Measurements from ENCODE around the gene RPP30.

RPP30 gene

GRCh38 chr10:90916392-90917237 lies 44.8 kb downstream of the RPP30 start:
- no peak for DNase-seq (ENCODE audit: low read depth in 1 of 2, low spot score in 1 of 2)

- DNase-seq (ENCODE audit: low read depth in 1 of 2, low spot score in 1 of 2) = no peak
Measured at GRCh38 chr10:90917238-90917967, 45.6 kb downstream of the RPP30 start.

GRCh38 chr10:90917968-90918318 lies 46.2 kb downstream of the RPP30 start:
- DNase-seq (ENCODE audit: low read depth in 1 of 2, low spot score in 1 of 2) = no peak

DNA sequence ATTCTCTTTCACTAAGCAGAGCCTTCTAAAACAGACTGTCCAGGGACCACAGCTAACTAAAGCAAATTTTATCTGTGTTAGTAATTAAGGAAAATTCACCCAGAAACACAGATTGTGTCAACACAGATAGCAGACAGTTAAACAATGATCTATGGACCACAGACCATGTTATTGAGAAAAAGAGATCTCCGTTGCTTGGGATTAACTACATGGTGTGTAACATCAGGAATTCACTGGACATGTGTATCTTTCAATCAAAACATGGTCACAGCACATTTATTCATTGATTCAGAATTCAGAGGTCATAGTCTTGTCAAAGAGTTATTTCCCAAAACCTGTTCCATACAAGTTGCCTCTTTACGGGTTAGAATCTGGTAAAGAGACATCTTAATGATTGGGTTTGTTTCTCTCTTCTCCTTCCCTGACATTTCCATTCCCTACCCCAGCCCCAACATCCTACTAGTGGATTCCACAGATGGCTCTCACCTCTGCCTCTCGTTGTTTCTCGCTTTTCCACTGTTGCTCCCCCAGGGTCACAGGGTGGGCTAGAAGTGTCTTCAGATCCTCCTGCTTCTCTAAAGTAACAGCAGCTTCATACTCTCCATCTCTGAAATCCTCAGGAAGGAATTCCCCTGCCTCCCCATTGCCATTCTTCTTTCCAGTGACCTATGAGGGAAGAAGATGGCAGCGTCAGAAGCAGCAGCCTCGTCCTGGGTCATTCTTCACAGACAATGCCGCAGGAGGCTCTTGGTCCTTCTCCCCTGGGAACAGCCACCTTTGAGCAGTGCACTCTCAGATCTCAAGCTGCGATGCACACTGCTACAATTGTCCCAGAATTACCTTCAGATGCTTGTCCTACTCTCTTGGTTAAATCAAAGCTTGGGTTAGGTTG lies 48.2 kb downstream of the RPP30 start:
- DNase-seq (ENCODE audit: low read depth in 1 of 2, low spot score in 1 of 2) = no peak

DNA sequence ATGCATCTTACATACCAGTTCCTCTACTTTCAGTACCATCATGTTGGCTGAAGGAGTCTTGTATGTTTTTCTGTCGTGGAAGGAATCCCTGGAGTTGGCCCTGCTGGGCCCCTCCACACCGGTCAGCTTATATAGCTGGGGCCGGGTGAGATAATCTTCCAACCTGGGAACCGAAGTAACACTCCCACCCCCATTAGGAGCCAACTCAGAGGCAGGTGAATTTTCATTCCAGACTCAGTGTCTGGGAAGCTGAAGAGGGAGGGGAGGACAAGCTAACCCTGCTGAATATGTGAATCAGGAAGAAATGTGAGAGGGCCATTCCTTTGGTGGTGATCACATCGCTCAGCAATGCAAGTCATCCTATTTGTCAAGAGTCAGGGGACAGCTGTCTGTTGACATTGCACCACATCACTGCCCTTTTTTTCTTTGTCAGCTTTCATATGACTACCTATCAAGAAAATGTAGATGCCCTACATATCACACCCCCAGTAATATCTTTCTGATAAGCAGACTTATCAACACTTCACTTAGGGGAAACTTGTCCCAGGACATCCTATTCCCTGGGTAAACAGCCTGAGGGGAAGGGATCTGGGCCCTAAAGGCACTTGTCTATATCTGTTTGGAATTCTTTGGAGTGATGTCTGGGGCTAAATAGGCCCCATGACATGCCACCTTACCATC lies 49.4 kb downstream of the RPP30 start, which contains the start of gene ANKRD1:
Gene ANKRD1, minus strand, starts transcription at position 102 of the 681 bp plus-strand sequence. Its CDS starts 60 bp downstream, at position 42.
- DNase-seq (ENCODE audit: low read depth in 1 of 2, low spot score in 1 of 2) = no peak

GRCh38 chr10:90921906-90922305 lies 50.1 kb downstream of the RPP30 start:
- no peak for DNase-seq (ENCODE audit: low read depth in 1 of 2, low spot score in 1 of 2)

- DNase-seq (ENCODE audit: low read depth in 1 of 2, low spot score in 1 of 2) = no peak
Measured at GRCh38 chr10:90923111-90923731, 51.4 kb downstream of the RPP30 start.

- no peak for DNase-seq (ENCODE audit: low read depth in 1 of 2, low spot score in 1 of 2)
Measured at GRCh38 chr10:90924552-90924951, 52.8 kb downstream of the RPP30 start.

DNA sequence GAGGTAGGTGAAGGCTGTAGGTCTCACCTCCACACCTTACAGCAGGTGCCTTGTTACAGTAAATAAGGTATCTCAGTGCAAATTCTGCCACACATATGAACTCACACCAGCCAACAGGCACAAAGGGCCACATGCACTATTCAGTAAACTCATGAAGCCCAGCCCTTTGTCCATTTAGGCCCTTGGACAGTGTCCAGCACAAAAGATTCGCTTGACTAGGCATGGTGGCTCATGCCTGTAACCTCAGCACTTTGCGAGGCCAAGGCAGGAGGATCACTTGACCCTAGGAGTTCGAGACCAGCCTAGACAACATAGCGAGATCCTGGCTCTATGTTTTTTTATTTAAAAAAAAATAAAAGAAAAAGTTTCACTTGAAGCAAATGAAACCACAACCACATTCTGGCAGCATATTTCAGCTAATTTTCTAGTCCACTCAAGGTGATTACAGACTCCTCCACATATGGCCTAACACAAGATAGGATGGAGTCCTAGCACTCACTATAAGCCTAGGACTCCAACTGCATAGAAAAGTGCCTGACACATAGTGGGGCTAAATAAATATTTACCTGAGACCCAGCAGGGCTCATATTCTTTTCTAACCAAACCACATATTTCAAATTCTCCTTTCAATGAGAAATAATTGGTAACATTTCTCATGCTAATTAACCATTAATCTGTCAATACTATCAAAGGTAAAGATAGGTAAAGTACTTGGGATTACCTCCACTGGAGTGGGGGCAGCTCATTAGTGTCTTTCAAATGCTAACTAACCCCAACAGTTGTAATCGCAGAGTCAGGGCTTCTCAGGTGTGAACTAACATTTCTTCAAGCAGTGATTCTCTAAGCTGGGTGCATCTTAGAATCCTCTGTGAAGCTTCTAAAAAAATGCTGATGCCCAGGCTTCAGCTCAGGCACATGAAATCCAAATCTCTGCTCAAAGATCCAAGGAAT lies 53.6 kb downstream of the RPP30 start:
- DNase-seq (ENCODE audit: low read depth in 1 of 2, low spot score in 1 of 2) = no peak

GRCh38 chr10:90927293-90927692 lies 55.5 kb downstream of the RPP30 start:
- DNase-seq (ENCODE audit: low read depth in 1 of 2, low spot score in 1 of 2) = no peak

GRCh38 chr10:90929179-90929578 lies 57.4 kb downstream of the RPP30 start:
- DNase-seq (ENCODE audit: low read depth in 1 of 2, low spot score in 1 of 2) = no peak

DNA sequence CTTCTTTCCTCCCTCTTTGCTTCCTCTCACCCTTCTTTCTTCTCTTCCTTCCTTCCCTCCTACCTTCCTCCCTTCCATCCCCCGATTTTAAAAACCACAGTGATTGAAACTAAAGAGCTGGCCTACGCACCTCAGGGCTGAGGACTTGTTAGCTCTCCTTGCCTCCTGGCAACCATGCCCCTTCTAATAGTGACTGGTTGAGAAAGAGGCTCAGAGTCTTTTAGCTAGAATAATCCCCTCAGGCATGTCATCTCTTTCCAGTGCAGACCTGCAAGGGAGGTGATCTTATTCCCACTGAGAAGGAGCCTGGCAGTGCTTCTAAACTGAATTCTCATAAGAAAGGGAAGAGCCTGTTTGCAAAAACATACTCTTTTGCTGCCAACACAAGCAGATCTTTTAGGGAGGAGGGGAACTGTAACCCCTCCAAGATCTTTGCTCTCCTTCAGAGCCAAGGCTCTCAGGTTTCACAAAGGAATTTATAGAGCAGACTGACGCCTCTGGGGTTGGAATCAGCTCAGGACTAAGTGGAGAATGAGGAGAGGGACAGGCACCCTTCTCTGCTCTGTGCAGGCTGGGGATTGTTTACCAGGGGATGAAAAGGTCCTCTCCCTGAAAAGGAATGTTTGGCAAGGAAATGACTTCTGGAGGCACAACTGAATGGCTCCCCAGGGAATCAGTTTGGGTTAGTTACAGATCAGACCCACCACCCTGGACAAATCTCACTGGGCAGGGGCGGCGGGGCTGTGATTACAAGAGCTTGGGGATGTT lies 58.5 kb downstream of the RPP30 start:
- DNase-seq (ENCODE audit: low read depth in 1 of 2, low spot score in 1 of 2) = no peak

GRCh38 chr10:90930971-90931871 lies 59.4 kb downstream of the RPP30 start:
- DNase-seq (ENCODE audit: low read depth in 1 of 2, low spot score in 1 of 2) = no peak

- no peak for DNase-seq (ENCODE audit: low read depth in 1 of 2, low spot score in 1 of 2)
Measured at GRCh38 chr10:90935581-90936275, 64.0 kb downstream of the RPP30 start.

DNA sequence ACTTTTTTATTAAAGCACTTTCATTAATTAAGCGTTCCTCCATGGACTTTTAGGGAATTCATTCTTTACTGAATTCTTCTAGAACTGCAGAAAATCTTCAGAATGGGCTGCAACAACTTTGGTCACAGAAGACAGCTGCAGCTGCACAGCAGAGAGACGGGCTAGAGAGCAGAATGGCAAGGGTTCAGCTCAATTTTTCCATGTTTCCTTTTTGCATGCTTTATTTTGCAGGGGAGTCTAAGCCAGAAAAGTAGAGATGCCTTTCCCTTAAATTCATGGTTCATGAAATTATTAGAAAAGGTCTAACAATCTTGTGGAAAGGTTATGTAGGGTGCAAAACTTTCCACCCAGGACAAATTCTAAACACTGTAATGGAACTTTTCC lies 64.5 kb downstream of the RPP30 start:
- DNase-seq (ENCODE audit: low read depth in 1 of 2, low spot score in 1 of 2) = no peak

GRCh38 chr10:90937645-90938258 lies 66.0 kb downstream of the RPP30 start:
- no peak for DNase-seq (ENCODE audit: low read depth in 1 of 2, low spot score in 1 of 2)
